ENCODE data around the gene CDIP1. TPM values are rescaled to one million over a fixed set of nuclear protein-coding genes. Genes with fewer than 3 reads are reported as not detected.

CDIP1 gene
- total RNA-seq, 1 donor from 2014 or later, result 32.2 TPM

- H3K36me3 Mint-ChIP-seq (ENCODE audit: low read depth), result peaks cover 11% of the 10 kb centered on the region
- no peak for TF ChIP-seq CTCF (conservative IDR thresholded peaks at IDR 0.05)
- no peak overlapping the region for H3K4me3 Mint-ChIP-seq
- no peak overlapping the region for H3K27ac Mint-ChIP-seq (ENCODE audit: unreplicated experiment)
- H3K27me3 Mint-ChIP-seq (ENCODE audit: low read depth), result peaks cover 3% of the 10 kb centered on the region
- peaks cover 6% of the 10 kb centered on the region for H3K9me3 Mint-ChIP-seq
- no peaks in the 10 kb centered on the region for H3K4me1 Mint-ChIP-seq
- no peak for DNase-seq (ENCODE audit: low read depth, low spot score)
These were observed 5.9 kb upstream of the CDIP1 start for GRCh38 chr16:4544473-4544872.

- peaks cover 9% of the 10 kb centered on the region for H3K9me3 Mint-ChIP-seq
- H3K36me3 Mint-ChIP-seq (ENCODE audit: low read depth), result peaks cover 18% of the 10 kb centered on the region
- H3K4me1 Mint-ChIP-seq, result peaks cover 9% of the 10 kb centered on the region
- H3K27ac Mint-ChIP-seq (ENCODE audit: unreplicated experiment), result no peak overlapping the region
- peaks cover 10% of the 10 kb centered on the region for H3K27me3 Mint-ChIP-seq (ENCODE audit: low read depth)
- peak overlapping the region; percentile 82 for H3K4me3 Mint-ChIP-seq
- no peak for TF ChIP-seq CTCF (conservative IDR thresholded peaks at IDR 0.05)
- no peak for DNase-seq (ENCODE audit: low read depth, low spot score)
These were observed 1.2 kb upstream of the CDIP1 start for GRCh38 chr16:4539716-4540284.

- H3K4me3 Mint-ChIP-seq, result peak overlapping the region; percentile 91
- peaks cover 9% of the 10 kb centered on the region for H3K4me1 Mint-ChIP-seq
- DNase-seq (ENCODE audit: low read depth, low spot score), result peak; percentile 16
- peaks cover 20% of the 10 kb centered on the region for H3K36me3 Mint-ChIP-seq (ENCODE audit: low read depth)
- H3K27ac Mint-ChIP-seq (ENCODE audit: unreplicated experiment), result no peak overlapping the region
- H3K9me3 Mint-ChIP-seq, result peaks cover 9% of the 10 kb centered on the region
- no peak for TF ChIP-seq CTCF (conservative IDR thresholded peaks at IDR 0.05)
- H3K27me3 Mint-ChIP-seq (ENCODE audit: low read depth), result peaks cover 7% of the 10 kb centered on the region
These were observed 913 bp downstream of the CDIP1 start for GRCh38 chr16:4537376-4538343.

- Mint-ChIP-seq H3K27me3 (ENCODE audit: low read depth) (peaks cover 7% of the 10 kb centered on the region), H3K36me3 (ENCODE audit: low read depth) (peaks cover 24% of the 10 kb centered on the region), H3K4me3 (peak overlapping the region; percentile 91), H3K27ac (ENCODE audit: unreplicated experiment) (no peak overlapping the region), H3K4me1 (peaks cover 9% of the 10 kb centered on the region), H3K9me3 (peaks cover 9% of the 10 kb centered on the region)
- no peak for DNase-seq (ENCODE audit: low read depth, low spot score)
- TF ChIP-seq CTCF (conservative IDR thresholded peaks at IDR 0.05), result no peak
These were observed 2.0 kb downstream of the CDIP1 start for GRCh38 chr16:4536391-4537106.

GRCh38 chr16:4535627-4536108 lies 2.9 kb downstream of the CDIP1 start:
- H3K4me3 Mint-ChIP-seq, result no peak overlapping the region
- peak overlapping the region; percentile 64 for H3K27ac Mint-ChIP-seq (ENCODE audit: unreplicated experiment)
- TF ChIP-seq CTCF (conservative IDR thresholded peaks at IDR 0.05), result no peak
- H3K27me3 Mint-ChIP-seq (ENCODE audit: low read depth), result peaks cover 7% of the 10 kb centered on the region
- no peak for DNase-seq (ENCODE audit: low read depth, low spot score)
- H3K36me3 Mint-ChIP-seq (ENCODE audit: low read depth), result peaks cover 20% of the 10 kb centered on the region
- peaks cover 9% of the 10 kb centered on the region for H3K4me1 Mint-ChIP-seq
- H3K9me3 Mint-ChIP-seq, result peaks cover 9% of the 10 kb centered on the region
